ENCODE measurements around the gene TMTC1.

The TMTC1 gene

DNA sequence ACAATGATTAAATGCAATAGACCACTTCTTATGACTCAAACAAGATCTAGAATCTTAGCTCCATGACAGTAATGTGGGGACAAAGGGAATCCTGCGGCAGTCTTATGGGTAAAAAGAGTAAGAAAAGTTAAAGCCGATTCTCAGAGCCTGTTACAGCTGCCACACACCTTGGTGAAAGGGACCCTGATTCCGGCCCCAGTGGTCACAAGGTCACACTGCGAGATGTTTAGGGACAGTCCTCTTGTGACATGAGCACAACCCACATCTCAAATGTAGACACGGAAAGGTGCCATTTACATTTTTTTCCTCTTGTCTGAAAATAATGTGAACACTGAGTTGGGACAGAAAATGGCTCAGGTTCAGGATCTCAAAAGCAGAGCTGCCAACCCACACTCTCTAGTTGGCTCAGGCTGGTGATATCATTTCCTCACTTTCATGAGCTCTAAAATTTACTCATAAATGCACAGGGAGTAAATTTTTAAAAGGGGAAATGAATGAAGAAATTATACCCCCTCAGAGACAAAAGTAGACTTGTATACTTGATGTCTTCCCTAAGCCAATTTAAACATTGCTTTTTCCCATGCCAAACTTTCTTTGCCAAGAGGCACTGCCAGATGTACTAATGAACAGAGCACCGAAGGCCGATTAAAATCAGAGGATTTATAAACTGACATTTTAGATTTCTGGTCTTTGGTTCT is 173.1 kb downstream of the TMTC1 start:
- no peak for DNase-seq

DNA sequence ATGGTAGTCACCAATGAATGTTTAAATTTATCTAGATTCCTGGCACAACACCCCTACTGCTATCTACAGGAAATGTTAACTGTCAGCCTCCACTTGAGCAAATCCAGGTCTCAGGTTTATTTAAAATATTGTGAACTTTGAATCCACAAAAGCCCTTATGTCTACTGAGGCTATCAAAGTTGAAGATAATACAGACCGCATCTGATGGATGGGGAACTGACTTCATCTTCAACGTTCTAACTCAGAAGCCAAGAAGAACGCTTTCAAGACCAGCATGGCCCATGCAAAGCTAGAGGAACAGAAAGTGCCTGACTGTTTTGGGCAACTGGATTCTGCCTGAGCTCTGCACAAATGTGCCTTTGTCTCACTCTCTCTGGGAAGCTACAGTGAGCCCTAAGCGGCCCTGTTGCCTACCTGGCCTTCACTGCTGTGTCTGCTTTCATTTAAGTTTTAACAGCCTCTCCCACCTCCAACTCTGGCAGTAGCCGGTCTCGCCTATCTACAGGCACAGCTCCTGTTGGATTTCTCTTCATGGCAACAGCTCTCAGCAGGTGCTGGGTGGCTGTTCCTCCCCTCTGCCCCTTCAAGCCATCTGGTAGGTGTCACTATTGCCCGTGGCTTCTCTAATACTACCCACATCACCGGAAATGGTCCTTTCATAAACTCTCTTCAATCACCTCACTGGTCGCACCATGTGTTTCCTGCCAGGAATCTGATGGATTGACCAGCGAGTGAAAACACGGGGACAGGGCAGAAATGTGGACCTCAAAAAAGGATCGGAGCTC is 174.1 kb downstream of the TMTC1 start:
- DNase-seq, result no peak

DNA sequence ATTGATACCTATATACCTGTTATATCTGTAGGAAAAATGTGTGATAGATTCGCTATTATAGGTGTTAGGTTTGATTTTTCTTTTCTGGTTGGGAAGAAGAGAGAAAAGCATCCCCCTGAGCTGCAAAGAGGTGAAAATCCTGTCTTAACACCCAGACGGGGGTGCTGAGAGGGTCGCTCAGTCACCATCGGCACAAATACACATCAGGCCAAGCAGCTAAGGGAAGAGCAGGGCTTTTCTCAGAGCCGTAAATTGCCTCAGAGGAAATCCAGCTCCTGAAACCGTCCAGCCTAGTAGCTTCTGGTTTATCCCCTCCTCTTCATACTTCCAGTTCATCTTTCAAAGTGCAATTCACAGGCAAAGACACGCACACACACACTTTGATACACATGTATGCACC is 175.2 kb downstream of the TMTC1 start:
- DNase-seq, result no peak

DNA sequence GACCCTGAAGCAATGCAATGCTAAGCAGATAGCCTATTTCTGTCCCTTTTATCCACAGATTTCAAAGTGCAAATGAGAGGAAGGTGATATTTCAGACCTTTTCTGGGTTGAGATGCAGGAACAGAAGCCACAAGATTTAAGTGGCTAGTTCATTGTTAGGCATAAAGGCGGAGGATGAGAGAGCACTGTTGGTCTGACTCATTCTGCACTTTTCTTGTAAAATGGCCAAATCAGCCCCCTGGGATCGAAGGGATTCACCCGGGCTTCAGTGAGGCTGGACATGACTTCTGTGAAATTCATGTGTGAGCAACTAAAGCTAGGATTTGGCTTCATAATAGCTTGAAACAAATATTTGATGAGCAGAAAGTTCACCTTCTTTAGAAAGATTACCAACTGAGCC is 184.4 kb downstream of the TMTC1 start:
- no peak for DNase-seq

DNA sequence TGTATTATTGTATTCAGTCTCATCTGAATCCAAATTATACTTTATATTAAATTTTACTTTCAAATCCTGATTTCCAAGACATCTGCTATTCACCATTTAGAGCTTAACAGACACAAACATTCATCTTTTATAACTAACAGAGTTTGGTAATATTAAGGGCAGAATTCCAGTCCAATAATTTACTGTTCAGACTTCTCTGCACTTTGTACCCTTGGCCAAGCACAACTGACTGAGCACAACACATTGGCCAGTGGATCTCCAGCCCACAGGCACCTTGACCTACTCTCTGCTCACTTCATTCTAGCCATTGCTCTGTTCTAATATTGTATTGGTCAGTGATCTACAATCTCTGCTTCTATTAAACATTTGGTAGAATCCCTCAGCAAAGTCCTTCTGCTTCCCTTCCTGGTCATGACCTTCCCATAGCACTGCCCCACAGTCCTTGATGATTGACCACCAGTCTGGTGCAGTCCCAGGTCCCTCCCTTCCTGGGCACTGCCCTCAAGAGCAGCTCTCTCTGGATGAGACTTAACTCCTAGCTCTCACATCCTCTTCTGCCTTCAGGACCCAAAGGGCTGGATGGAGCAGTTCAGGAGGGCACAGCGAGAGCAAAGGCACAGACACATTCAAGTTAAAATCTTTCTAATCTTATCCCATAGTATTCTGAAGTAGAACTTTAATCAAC is 188.5 kb downstream of the TMTC1 start:
- no peak for DNase-seq

DNA sequence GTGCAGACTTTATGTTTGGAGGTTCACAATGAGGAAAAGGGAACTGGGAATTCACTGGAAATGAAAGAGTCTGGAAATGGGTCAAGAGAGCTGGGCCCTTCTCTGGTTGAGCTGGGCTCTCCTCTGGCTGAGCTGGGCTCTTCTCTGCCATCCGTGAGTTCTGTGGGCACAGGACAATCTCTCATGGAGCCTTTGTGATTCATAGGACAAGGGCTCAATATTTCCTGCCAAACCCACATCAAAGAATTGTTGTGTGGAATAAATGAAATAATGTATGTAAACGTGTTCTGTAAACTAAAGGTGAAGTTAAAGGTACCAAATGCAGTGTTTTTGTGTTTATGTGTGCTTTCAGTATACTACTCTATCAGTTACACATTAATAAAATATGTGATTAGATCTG is 190.7 kb downstream of the TMTC1 start:
- no peak for DNase-seq

DNA sequence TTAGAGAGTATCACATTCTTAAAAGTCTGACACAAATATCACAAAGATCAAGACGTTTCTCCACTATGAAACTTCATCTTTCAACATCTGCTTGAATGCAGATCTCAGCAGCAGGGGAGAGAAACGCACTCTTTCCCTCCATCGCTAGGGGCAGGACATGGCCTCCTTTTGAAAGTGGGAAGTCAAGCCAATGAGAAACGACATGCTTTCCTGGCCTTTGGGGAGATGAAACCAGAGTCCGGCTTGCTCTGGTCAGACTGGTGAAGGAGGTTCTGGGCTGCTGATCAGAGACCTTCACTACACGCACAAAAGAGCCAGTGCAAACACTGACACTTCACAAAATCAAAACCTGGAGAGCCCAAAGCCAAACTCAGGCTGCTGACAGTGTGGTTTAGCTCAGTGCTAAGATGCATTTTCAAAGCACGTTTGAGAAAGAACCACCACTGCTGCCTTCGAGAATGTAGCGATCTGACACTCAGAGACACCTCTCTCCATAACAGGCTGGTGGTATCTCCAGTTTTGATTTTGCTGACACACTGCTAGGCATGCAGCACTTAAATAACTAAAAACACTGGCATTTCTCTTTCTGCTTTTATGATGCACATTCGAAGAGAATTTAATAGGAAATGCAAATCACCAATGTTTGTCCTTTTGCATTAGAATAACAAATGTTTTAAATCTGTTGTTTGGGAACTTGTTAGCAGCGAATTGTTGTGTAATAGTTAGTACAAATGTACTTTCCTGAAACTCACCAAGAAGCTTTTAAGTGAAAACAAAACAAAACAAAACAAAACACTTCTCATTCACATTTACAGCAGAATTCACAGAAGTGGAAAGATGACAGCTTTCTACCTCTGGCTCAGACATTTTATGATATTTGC is 192.4 kb downstream of the TMTC1 start:
- DNase-seq, result no peak

DNA sequence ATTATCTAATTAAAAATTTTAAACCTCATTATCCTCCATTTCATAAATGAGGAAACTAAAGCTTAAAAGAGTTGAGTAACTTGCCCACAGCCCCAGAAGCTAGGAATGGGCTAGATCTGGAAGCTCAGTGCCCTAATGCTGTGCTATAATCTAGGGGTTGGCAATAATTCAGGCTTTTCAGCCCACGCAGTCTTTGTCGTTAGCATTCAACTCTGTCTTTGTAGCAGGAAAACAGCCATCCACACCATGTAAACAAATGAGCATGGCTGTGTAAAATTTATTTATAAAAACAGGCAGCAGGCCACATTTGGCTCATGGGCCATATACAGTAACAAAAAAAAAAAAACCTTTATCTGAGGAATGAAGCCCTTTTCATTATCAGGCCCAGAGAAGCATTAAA is 193.9 kb downstream of the TMTC1 start:
- DNase-seq, result no peak

DNA sequence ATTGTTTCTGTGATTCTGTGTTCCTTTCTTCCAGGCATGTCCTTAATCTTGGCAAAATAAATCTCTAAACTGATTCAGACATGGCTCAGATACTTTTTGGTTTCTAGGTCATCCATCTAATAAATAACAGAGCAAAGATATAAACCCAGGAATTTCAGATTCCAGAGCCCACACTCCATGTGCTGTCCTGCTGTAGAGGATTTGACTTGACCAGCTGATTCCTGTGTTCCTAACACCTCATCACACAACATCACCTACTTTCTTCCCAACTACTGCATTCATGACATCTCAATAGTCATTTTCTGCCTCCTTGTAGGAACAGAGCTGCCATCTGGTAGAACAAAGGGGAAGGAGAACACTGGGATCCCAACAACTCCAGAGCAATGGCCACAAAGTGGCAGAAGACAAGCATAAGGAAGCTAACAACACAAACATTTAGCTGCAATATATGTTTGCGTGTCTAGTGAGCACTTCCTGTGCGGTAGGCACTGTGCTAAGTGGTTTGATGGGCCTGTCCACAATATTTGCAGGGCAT is 194.4 kb downstream of the TMTC1 start:
- no peak for DNase-seq

DNA sequence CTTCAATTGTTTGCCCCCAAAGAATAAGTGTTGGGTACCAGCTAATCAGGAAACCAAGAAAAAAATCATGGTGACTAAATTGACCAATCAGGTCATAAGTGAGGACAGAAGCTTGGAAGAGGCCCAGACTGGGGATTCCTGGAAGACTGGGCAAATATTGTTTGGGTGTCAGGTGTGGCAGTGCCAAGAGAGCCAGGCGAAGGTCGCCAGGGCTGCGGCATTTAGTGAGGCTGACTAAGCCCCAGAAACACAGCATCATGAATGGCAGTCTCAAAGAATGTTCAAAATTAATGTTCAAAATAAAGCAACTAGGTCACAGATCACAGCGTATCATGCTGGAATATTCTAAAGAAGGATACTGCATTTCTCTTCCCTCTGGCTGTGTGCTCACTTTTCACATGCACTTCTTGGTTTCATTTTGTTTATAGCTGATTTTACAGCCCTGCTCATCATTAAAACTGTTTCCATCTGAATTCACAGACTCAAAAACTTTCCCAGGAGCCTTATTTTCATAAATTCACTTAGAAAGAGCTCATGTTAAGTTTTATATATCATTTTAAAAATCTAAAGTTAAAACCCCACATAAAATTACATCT is 201.0 kb downstream of the TMTC1 start:
- DNase-seq, result no peak

DNA sequence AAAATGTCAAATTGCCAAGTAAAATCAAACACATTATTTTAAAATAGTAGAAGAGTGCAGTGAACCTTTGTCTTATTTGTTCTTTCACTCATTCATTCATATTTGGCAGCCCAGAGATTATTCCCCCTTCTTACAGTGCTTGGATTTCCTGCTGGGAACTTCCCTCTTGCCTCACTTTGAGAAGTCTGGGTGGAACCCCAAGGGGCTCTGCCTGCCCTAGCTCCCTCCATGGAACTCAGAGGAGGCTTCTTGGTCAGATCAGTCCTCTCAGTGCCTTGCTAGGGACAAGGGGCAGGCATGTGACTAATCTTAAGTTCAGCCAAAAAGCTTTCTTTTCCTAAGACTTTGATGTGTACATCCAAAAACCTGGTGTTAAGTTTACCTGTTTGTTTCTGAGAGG is 201.6 kb downstream of the TMTC1 start:
- DNase-seq, result no peak

DNA sequence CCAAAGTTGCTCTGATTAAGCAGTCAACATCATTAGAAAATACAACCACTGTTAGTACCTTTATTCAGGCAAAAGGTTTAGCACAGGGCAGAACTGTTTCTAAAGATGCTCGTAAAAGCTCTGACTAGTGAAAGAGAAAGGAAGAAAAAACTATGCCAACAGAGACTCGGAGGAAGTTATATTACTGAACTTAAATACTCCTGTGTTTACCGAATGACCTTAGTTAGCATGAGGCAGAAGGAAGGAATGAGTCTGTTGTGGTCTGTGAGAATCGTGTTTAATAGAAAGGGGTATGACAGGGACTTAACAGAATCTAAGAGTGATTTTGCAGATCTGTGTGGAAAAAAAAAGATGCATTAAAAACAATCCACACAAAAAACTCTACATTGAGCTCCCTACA is 202.1 kb downstream of the TMTC1 start:
- no peak for DNase-seq

DNA sequence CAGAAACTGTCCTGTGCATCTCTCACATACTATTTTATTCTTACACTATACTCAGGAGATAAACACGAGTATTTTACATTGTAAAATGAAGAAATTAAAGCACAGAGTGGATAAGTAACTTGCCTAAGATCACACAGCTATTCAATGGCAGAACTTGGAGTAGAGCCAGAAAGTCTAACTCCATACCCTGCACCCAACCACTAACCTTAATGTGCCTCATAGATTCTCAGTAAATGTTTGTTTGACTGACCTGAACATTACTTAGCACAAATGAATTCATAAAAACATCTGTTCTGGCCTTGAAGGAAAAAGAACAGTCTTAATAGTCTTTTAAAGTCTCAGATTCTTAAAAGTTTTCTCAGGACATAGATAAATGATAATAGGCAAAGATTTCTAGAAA is 202.8 kb downstream of the TMTC1 start:
- no peak for DNase-seq

DNA sequence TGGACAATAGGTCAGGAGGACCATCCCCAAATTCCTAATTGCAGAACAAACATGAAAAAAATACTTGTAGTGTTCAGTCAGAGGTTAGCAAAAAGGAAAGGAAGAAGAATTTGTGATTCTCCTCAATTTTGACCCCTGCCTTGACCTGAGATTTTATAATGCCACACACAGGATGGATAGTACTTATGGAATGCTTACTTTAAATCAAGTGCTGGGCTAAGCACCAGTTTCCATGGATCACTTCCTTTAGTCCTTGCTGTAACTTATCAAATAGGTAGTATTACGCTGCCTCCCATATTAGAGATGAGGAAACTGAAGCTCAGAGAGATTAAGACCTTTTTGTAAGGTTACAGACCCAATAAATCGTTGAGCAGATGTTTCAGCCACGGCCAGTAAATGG is 205.0 kb downstream of the TMTC1 start:
- DNase-seq, result no peak

DNA sequence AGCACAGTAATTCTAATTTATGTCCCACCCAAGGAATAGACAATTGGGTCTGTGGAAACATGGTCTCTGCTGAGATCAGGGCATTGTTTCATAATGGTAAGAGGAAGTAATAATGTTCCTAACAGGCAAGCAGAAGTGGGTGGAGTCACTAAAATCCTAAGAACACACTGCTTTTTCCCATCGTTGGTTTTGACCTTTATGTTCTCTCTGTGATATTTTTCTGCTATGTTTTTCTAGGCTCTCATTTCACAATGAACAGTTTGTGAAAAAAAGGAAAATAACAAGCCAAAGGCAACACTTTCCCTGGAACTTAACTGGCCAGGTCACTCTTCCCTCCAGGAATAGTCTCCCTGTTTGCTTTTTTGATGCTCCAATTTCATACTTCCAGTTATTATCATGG is 205.7 kb downstream of the TMTC1 start:
- no peak for DNase-seq

DNA sequence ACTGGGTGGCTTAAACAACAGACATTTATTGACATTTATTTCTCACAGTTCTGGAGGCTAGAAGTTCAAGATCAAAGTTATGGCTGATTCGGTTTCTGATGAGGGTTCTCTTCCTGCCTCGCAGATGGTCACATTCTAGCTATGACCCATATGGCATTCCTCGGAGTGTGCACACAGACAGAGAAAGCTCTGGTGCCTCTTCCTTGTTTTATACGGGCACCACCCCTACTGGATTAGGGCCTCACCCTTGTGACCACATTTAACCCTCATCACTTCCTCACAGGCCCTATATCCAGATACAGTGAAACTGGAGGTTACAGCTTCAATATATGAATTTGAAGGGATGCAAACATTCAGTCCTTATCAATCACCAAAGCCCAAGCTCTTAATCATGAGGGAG is 209.2 kb downstream of the TMTC1 start:
- DNase-seq, result no peak

DNA sequence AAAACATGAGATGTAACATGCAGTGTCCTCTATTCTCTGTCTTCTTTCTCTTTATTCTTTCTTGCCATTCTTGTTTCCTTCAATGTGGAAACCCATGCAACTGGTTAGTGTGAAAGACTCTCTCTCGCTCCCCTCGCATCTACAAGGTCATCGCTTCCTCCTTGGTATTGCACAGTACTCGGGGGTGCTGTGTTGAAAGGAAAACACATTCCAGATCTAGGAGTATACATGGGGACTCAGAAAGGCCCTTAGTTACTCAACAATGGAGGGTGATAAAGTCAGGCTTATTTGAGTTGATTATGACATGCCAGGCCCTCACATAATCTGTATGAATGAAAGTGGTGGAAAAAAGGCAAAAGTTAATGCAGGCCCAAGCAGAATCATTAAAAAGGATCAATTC is 210.8 kb downstream of the TMTC1 start:
- DNase-seq, result no peak

DNA sequence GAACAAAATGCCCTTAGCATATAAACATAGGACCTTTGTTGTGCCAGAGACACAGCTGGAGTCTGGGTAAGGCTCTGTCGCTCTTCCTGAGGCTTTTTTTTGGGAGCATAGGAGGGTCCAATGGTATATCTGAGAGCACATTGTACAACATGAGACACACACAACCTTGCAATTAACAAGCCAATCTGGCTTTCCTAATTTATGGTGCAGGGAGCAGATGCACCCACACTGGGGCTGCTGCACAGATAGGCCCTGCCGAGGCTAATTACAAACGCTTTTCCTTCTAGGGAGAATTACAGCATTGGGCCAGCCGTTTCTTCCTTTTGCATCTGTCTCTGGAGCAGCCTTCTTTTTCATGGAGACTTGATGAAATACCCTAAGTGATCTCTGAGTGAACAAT is 211.3 kb downstream of the TMTC1 start:
- DNase-seq, result no peak

DNA sequence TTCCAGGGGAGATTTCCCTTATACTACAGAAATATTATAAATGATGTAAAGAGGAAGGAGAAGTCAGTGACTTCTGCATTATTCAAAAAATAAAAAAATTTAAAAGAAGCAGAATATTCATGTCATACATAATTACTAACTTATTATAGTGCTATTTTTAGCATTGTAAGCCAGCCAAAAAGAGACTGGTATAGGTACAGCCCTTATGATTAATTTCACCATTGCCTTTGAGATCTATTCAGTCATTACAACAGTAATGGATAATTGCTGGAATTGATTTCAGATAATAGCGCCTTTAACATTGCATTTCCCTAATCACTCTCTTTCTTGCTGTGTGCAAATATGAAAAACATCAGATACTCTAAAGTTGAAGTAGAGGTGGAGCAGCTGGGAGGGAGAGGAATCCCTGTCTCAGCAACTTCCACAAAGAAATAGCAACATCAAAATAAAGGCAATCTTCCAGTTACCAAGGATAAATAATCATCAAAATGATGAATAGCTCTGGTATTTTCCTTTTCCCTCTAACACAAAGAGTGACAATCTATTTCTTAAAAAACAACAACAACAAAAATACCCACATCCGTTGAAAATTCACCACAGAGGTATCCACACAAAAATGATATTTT is 214.5 kb downstream of the TMTC1 start:
- DNase-seq, result no peak

DNA sequence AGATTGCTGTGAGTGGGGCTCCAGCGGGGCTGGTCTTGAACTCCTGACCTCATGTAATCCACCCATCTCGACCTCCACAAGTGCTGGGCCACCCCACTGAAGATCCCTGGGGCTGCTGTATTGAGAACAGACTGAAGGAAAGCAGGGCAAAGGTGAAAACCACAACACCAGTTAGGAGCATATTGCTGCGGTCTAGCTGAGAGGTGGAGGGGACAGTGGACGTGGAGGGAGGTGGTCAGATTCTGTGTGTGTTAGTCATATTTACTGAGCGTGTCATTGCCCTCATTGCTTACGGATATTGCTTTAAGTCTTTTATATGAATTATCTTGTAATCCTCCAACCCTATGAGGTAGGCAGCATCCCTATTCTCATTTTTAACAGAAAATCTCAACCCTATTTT is 217.3 kb downstream of the TMTC1 start:
- no peak for DNase-seq

DNA sequence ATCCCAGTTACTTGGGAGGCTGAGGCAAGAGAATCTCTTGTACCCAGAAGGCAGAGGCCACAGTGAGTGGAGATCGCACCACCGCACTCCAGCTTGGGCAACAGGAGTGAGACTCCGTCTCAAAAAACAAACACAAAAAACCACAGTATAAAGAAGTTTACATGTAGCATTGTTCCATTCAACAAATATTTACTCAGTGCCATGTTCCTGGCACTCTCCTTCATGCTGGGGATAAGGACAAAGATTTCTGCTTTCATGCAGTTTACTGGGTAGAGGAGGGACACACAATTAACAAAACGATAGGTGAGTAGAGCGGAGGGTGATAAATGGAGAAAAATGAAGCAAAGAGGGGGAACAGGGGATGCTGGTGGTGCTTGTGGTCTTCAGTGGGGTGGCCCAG is 218.0 kb downstream of the TMTC1 start:
- no peak for DNase-seq

DNA sequence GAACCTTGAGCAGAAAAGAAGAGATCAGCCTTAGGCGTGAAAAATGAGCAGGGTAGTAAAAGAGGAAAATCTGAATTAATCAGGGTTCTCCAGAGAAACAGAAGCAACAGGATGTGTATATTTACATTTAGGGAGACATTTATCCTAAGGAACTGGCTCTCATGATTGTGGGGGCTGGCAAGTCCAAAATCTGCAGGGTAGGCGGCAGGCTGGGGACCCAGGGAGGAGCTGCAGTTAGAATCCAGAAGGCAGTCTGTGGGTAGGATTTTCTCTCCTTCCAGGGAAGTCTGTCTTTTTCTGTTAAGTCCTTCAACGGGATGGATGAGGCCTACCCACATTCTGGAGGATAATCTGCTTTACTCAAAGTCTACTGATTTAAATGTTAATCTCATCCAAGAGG is 218.8 kb downstream of the TMTC1 start:
- no peak for DNase-seq

Measured in GDM1 (cell line).